Esophagus squamous epithelium (tissue), 4 donors: Measurements from ENCODE around the gene LDLRAP1.

Experiments used
- POLR2A ChIP-seq, 4 donors: fragments of 450-650 bp; IDR thresholded peaks; one replicate each; pipeline ENCODE4 v1.6.1; 2017; ENCODE audit warnings: antibody characterized with exemption in 4 of 4, mild to moderate bottlenecking in 4 of 4, moderate library complexity in 3 of 4
- TF ChIP-seq, protein P1 (sequence below), 6 experiments: fragments of 450-650 bp in 4 of 6; fragments of 200-600 bp in 2 of 6; sonication (generic) in 2 of 6; IDR thresholded peaks; one replicate each; pipeline ENCODE4 v1.5.1; 2016 to 2019; ENCODE audit warnings: antibody characterized with exemption in 6 of 6, mild to moderate bottlenecking in 4 of 6, moderate library complexity in 4 of 6

DNA sequence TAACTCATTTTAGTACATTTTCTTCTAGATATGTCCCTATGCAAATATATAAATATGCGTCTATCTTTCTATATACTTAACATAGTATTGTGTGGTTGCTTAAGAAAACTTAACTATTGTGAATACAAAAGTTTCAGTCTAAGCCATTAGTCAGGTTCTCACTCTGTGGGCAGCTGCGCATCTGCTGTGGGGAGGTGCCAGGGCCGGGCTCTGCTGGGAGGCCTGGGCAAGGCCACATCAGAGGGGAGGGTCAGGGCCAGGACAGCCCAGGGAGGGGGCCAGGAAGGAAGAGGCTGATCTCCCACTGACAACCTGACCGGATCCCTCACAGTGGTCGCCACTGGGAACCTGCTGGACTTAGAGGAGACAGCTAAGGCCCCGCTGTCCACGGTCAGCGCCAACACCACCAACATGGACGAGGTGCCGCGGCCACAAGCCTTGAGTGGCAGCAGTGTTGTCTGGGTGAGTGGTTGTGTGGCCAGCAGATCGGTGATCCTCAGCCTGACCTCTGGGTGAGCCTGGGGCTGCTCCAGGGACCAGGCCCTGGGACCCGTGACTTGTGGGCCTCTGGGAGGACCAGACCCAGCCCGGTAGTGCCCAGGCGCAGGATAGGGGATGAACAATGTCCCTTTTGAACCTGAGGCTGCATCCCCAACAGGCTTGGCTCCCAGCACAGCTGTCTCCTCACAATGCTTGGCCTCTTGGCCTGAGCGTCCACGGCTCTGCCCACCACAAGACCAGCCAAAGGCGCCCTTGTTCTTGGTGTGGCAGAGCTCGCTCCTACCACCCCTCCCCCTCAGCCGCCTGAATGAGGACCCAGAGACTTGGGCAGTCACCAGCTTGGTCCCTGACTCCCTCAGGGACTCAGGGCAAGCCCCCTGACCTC is 20.2 kb downstream of the LDLRAP1 start:
- TF ChIP-seq, protein P1, sequence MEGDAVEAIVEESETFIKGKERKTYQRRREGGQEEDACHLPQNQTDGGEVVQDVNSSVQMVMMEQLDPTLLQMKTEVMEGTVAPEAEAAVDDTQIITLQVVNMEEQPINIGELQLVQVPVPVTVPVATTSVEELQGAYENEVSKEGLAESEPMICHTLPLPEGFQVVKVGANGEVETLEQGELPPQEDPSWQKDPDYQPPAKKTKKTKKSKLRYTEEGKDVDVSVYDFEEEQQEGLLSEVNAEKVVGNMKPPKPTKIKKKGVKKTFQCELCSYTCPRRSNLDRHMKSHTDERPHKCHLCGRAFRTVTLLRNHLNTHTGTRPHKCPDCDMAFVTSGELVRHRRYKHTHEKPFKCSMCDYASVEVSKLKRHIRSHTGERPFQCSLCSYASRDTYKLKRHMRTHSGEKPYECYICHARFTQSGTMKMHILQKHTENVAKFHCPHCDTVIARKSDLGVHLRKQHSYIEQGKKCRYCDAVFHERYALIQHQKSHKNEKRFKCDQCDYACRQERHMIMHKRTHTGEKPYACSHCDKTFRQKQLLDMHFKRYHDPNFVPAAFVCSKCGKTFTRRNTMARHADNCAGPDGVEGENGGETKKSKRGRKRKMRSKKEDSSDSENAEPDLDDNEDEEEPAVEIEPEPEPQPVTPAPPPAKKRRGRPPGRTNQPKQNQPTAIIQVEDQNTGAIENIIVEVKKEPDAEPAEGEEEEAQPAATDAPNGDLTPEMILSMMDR (IDR thresholded peaks at IDR 0.05), result no peak
- TF ChIP-seq POLR2A (IDR thresholded peaks at IDR 0.05), result no peak
